IMR-90 (cell line): ENCODE measurements around the gene TGFBR1.
"Not testable (repeated sequence)": the region's sequence is repeated elsewhere in the genome, so short reads cannot be mapped to it uniquely, and the experiment has no call there.

Experiments
- CEBPB ChIP-seq: IDR thresholded peaks from 2 replicates; pipeline ENCODE4 v1.6.1; 2012; ENCODE audit warnings: low read depth, low read length, improper control_type of control experiment
- CTCF ChIP-seq: conservative IDR thresholded peaks from 2 replicates; pipeline ENCODE4 v1.5.1; 2012; ENCODE audit warnings: mild to moderate bottlenecking, low read depth, low read length, improper control_type of control experiment
- ELK1 ChIP-seq: fragments of 150-350 bp; IDR thresholded peaks from 2 replicates; pipeline ENCODE4 v1.6.1; 2016; ENCODE audit warnings: low read depth, mild to moderate bottlenecking, low read length, moderate library complexity, borderline replicate concordance
- FOS ChIP-seq: fragments of 150-350 bp; IDR thresholded peaks from 2 replicates; pipeline ENCODE4 v1.6.1; 2016; ENCODE audit warnings: low read depth, low read length
- POLR2A ChIP-seq: IDR thresholded peaks from 2 replicates; pipeline ENCODE4 v1.6.1; 2012; ENCODE audit warnings: mild to moderate bottlenecking, low read depth, low read length
- RCOR1 ChIP-seq: IDR thresholded peaks from 2 replicates; pipeline ENCODE4 v1.6.1; 2012; ENCODE audit warnings: mild to moderate bottlenecking, low read length, improper control_type of control experiment; ENCODE audit not compliant: insufficient replicate concordance

- not testable (repeated sequence) for TF ChIP-seq POLR2A, CTCF, RCOR1, CEBPB, ELK1, FOS
These were observed 4.9 kb upstream of the TGFBR1 start for GRCh38 chr9:99099806-99100585.
